Endothelial cell of umbilical vein (primary cell): ENCODE data around the gene RELN. TPM values are rescaled to one million over a fixed set of nuclear protein-coding genes. Genes with fewer than 3 reads are reported as not detected.
A peak's percentile ranks its signal among the peaks of the same experiment; 100 is the strongest.

Source experiments
- BruUV-seq: library from RNA; stranded (reverse); fragments of 400-500 nt; replicated peaks from 2 replicates; lab custom pipeline; 2021; lab: Mats Ljungman, UMichigan
- CTCF ChIA-PET: fragments of 300-600, 350-600 bp; sonication (Branson Sonifier 250); formaldehyde crosslinking; loops from one replicate; lab custom pipeline; 2021; ENCODE audit warnings: antibody characterized with exemption, inconsistent platforms; lab: Charles Lee
- POLR2A ChIA-PET: fragments of 300-600, 350-600 bp; sonication (Branson Sonifier 250); formaldehyde crosslinking; loops from one replicate; lab custom pipeline; 2021; ENCODE audit warnings: antibody characterized with exemption, inconsistent platforms; lab: Charles Lee
- DNase-seq: peaks from one replicate; pipeline ENCODE4 v3.0.0-alpha.2; 2011; ENCODE audit warnings: low read depth, low spot score
- FAIRE-seq: peaks from 2 replicates; lab custom pipeline; 2011; peaks lifted over from hg19 to GRCh38; lab: Jason Lieb, UNC
- H2AFZ ChIP-seq: 2 replicates; pipeline ENCODE4 v1.6.0; 2012; ENCODE audit warnings: low read depth, low read length, control low read depth, inconsistent platforms
- H3K27ac ChIP-seq: 2 replicates; pipeline ENCODE4 v1.5.1; 2011; ENCODE audit warnings: low read depth, mild to moderate bottlenecking, control low read depth, low read length, moderate library complexity; ENCODE audit not compliant: insufficient read depth
- H3K27me3 ChIP-seq, 2 experiments: 2 replicates each; pipeline versions ENCODE4 v1.6.0 to v1.6.1; 2011; ENCODE audit warnings: low read length in 2 of 2, mixed read lengths in 1 of 2; ENCODE audit not compliant: control insufficient read depth in 2 of 2, insufficient read depth in 2 of 2
- H3K36me3 ChIP-seq, 2 experiments: 2 replicates in 1 of 2; 3 replicates in 1 of 2; pipeline ENCODE4 v1.5.1; 2011; ENCODE audit warnings: low read length in 2 of 2, mild to moderate bottlenecking in 1 of 2, moderate library complexity in 1 of 2; ENCODE audit not compliant: control insufficient read depth in 2 of 2, insufficient read depth in 2 of 2; ENCODE audit errors: extremely low read depth in 1 of 2
- H3K4me1 ChIP-seq: 3 replicates; pipeline ENCODE4 v1.5.1; 2011; ENCODE audit warnings: mild to moderate bottlenecking, low read length; ENCODE audit not compliant: control insufficient read depth, insufficient read depth; ENCODE audit errors: extremely low read depth
- H3K4me2 ChIP-seq: 2 replicates; pipeline ENCODE4 v1.6.1; 2011; ENCODE audit warnings: low read length, control low read depth, mixed read lengths; ENCODE audit not compliant: insufficient read depth
- H3K4me3 ChIP-seq, 3 experiments: fragments of 200-600 bp in 1 of 3; sonication (generic), shearing (Covaris generic) in 1 of 3; replicated peaks in 1 of 3; 2 replicates each; pipeline ENCODE4 v1.5.1; 2011 to 2016; ENCODE audit warnings: control low read depth in 3 of 3, low read length in 3 of 3, mild to moderate bottlenecking in 2 of 3, inconsistent platforms in 1 of 3, low read depth in 1 of 3, moderate library complexity in 1 of 3; ENCODE audit not compliant: insufficient read depth in 1 of 3
- H3K79me2 ChIP-seq: 2 replicates; pipeline ENCODE4 v1.6.0; 2012; ENCODE audit warnings: low read length, inconsistent platforms; ENCODE audit not compliant: control insufficient read depth, insufficient read depth
- H3K9ac ChIP-seq: replicated peaks from 2 replicates; pipeline ENCODE3; 2011; ENCODE audit warnings: low read length, control low read depth; ENCODE audit not compliant: insufficient read depth; ENCODE audit errors: extremely low read depth
- H3K9me1 ChIP-seq: replicated peaks from 3 replicates; pipeline ENCODE4 v1.6.0; 2011; ENCODE audit warnings: mild to moderate bottlenecking, low read length; ENCODE audit not compliant: control insufficient read depth, insufficient read depth; ENCODE audit errors: extremely low read depth
- H3K9me3 ChIP-seq: replicated peaks from 2 replicates; pipeline ENCODE4 v1.5.1; 2012; ENCODE audit warnings: low read length, inconsistent platforms; ENCODE audit not compliant: control insufficient read depth, insufficient read depth
- H4K20me1 ChIP-seq: replicated peaks from 2 replicates; pipeline ENCODE3; 2011; ENCODE audit warnings: mild to moderate bottlenecking, low read length; ENCODE audit not compliant: control insufficient read depth, insufficient read depth; ENCODE audit errors: extremely low read depth
- CTCF ChIP-seq, 2 donors: IDR thresholded peaks; 1 replicate in 1 of 2; 2 replicates in 1 of 2; pipeline ENCODE4 v1.5.1; 2011; ENCODE audit warnings: low read length in 2 of 2, mild to moderate bottlenecking in 2 of 2, moderate library complexity in 2 of 2, control low read depth in 1 of 2, inconsistent platforms in 1 of 2, low read depth in 1 of 2; ENCODE audit not compliant: insufficient read depth in 1 of 2; ENCODE audit errors: extremely low read depth in 1 of 2
- EZH2 ChIP-seq: IDR thresholded peaks from 2 replicates; pipeline ENCODE4 v1.6.1; 2012; ENCODE audit warnings: borderline replicate concordance, low read depth, mild to moderate bottlenecking, moderate library complexity, low read length, inconsistent platforms; ENCODE audit not compliant: severe bottlenecking
- FOS ChIP-seq: IDR thresholded peaks from 2 replicates; pipeline ENCODE4 v1.6.1; 2011; ENCODE audit warnings: mild to moderate bottlenecking, low read length, moderate library complexity, borderline replicate concordance; ENCODE audit not compliant: insufficient read depth
- GATA2 ChIP-seq: IDR thresholded peaks from 2 replicates; pipeline ENCODE4 v1.7.0; 2011; ENCODE audit warnings: low read depth, mild to moderate bottlenecking, moderate library complexity, mixed read lengths, low read length; ENCODE audit not compliant: insufficient read length, insufficient read depth
- JUN ChIP-seq: IDR thresholded peaks from 2 replicates; pipeline ENCODE4 v1.6.1; 2011; ENCODE audit warnings: borderline replicate concordance, low read depth; ENCODE audit not compliant: insufficient read length, insufficient read depth
- MYC ChIP-seq: IDR thresholded peaks from one replicate; pipeline ENCODE4 v1.6.1; 2011; ENCODE audit warnings: mild to moderate bottlenecking, low read depth, low read length
- POLR2A ChIP-seq: IDR thresholded peaks from 2 replicates; pipeline ENCODE4 v1.6.1; 2012; ENCODE audit warnings: low read depth, mild to moderate bottlenecking, control low read depth, low read length
- POLR2AphosphoS5 ChIP-seq: IDR thresholded peaks from 2 replicates; pipeline ENCODE4 v1.6.1; 2012; ENCODE audit warnings: low read depth, mild to moderate bottlenecking, control low read depth, low read length, moderate library complexity; ENCODE audit not compliant: insufficient read depth
- dilution Hi-C: fragments of 300-500 bp; cut with MboI; formaldehyde crosslinking; loops from one replicate; pipeline ENCODE4 v1.15.0; 2019; ENCODE audit warnings: low sequenced_read_pairs; ENCODE audit not compliant: extremely low pct_ligation_motif_present
- intact Hi-C: fragments of 100-400 bp; cut with micrococcal nuclease; formaldehyde crosslinking; loops from one replicate; pipeline ENCODE4 v1.10.0; 2022
- polyA plus RNA-seq, 4 experiments: library from polyadenylated mRNA; depleted of rRNA in 3 of 4; stranded (reverse) in 3 of 4; unstranded in 1 of 4; fragments of >200 nt; gene quantifications; 2 replicates each; pipeline versions ENCODE4 v1.2.1 to v1.2.3, GENCODE V29; 2011 to 2012; ENCODE audit warnings: missing spikeins in 1 of 4
- total RNA-seq: library from RNA; stranded (reverse); gene quantifications from 2 replicates; pipeline ENCODE4 v1.2.3, GENCODE V29; 2021
- TF ChIP-seq, protein P1 (sequence below): IDR thresholded peaks from 2 replicates; pipeline ENCODE4 v1.6.1; 2011; ENCODE audit not compliant: insufficient read depth, insufficient read length

Gene RELN
- total and polyA plus RNA-seq, 2 donors (not counting 3 experiments of a cell fraction or from before 2014, with no cell fraction given) = 0.15 to 0.22 TPM

DNA sequence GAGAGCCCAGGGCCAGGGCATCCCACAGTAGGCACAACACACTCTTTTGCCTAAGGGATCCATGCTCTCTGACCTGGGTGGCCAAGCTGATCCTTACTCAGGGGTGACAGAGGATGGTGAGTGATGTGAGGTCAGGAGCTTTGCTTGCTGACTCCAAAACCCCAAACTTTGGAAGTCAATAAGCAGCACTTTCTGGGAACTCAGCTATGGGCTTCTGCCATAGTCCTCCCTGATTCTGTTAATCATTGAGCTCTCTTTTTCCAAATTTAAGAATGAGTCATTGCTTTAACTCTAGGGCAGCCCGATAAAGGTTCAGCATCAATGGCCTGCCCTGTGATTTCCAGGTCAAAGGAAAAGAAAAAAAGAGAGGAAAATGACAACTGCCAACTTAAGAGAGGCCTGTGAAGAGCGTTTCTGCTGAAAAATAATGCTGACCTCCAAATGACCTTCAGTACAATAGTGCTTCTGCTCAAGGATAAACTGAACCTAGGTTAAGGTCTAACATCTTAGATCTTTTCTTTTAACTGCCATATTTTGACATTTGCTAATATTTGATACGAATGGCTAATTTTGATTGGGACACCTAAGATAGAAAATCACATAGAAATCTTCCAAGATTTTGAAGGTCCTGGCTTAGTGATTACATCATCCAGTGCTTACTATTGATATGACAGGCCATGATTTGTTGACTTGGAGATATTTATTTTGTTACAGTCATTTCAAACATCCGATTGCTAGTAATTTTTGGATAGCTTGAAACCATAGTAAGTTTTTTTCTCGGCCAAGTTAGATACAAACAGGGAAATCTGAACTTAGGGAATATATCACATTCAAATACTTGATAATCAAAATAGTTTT is 20.8 kb upstream of the RELN start:
- ChIA-PET POLR2A (no interaction called here), CTCF (no interaction called here)
- H4K20me1 ChIP-seq = no peaks in the 10 kb centered on the region
- DNase-seq (no peak), FAIRE-seq (peak; percentile 28)
- intact Hi-C loops = no loop called here
- H3K9me1 ChIP-seq = peaks cover 2% of the 10 kb centered on the region
- BruUV-seq = no TSS peak
- H3K79me2 ChIP-seq = no peaks in the 10 kb centered on the region
- no peak overlapping the region for H3K4me3 ChIP-seq
- no peak overlapping the region for H3K27ac ChIP-seq
- no peak overlapping the region for H3K4me2 ChIP-seq
- H3K27me3 ChIP-seq = no peaks in the 10 kb centered on the region
- TF ChIP-seq POLR2AphosphoS5 = no peak
- TF ChIP-seq, protein P1, sequence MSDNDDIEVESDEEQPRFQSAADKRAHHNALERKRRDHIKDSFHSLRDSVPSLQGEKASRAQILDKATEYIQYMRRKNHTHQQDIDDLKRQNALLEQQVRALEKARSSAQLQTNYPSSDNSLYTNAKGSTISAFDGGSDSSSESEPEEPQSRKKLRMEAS = no peak
- no peak for TF ChIP-seq CTCF (IDR thresholded peaks at IDR 0.05; ENCODE audit: extremely low read depth in 1 of 2, insufficient read depth in 1 of 2, low read depth in 1 of 2, low read length in 2 of 2)
- TF ChIP-seq FOS = no peak
- TF ChIP-seq GATA2 = no peak
- no peak for TF ChIP-seq MYC
- no peak for TF ChIP-seq JUN
- no peak for TF ChIP-seq POLR2A
- no peak for TF ChIP-seq EZH2
- H3K36me3 ChIP-seq = no peaks in the 10 kb centered on the region
- H3K4me1 ChIP-seq = peaks cover 3% of the 10 kb centered on the region
- H2AFZ ChIP-seq = no peak overlapping the region
- H3K9me3 ChIP-seq = no peaks in the 10 kb centered on the region
- H3K9ac ChIP-seq = no peak overlapping the region
- dilution Hi-C loops = no loop called here
